RWPE2 (cell line): ENCODE measurements around the gene ERBIN.

Source experiments
- ATAC-seq: fragments of 200-7000 bp; cut with Tn5 transposase; 3 replicates; pipeline ENCODE4 v1.9.1; 2021; ENCODE audit warnings: low read depth
- DNase-seq: peaks from one replicate; pipeline ENCODE4 v3.0.0-alpha.2; 2020; ENCODE audit warnings: low spot score
- H3K27ac ChIP-seq: fragments of 450-650 bp; 2 replicates; pipeline ENCODE4 v1.5.1; 2017; ENCODE audit warnings: mild to moderate bottlenecking; ENCODE audit not compliant: poor library complexity, severe bottlenecking
- H3K27me3 ChIP-seq: fragments of 250-450 bp; sonication (Bioruptor Pico); 2 replicates; pipeline ENCODE4 v1.5.1; 2021; ENCODE audit warnings: mild to moderate bottlenecking, moderate library complexity; ENCODE audit not compliant: insufficient read depth, poor library complexity, severe bottlenecking
- H3K36me3 ChIP-seq: fragments of 250-450 bp; sonication (Bioruptor Pico); 2 replicates; pipeline ENCODE4 v1.5.1; 2020; ENCODE audit warnings: low read depth, mild to moderate bottlenecking, moderate library complexity
- H3K4me1 ChIP-seq: fragments of 250-450 bp; sonication (Bioruptor Pico); 2 replicates; pipeline ENCODE4 v1.5.1; 2021; ENCODE audit warnings: mild to moderate bottlenecking, moderate library complexity; ENCODE audit not compliant: insufficient read depth, poor library complexity, severe bottlenecking
- H3K4me3 ChIP-seq: fragments of 250-450 bp; sonication (Bioruptor Pico); 2 replicates; pipeline ENCODE4 v1.5.1; 2021; ENCODE audit warnings: mild to moderate bottlenecking, moderate library complexity; ENCODE audit not compliant: severe bottlenecking
- H3K9me3 ChIP-seq: fragments of 250-450 bp; sonication (Bioruptor Pico); 2 replicates; pipeline ENCODE4 v1.5.1; 2021; ENCODE audit warnings: mild to moderate bottlenecking, moderate library complexity; ENCODE audit not compliant: severe bottlenecking
- TF ChIP-seq, protein P1 (sequence below): fragments of 450-650 bp; IDR thresholded peaks from one replicate; pipeline ENCODE4 v1.5.1; 2017; ENCODE audit warnings: mild to moderate bottlenecking, moderate library complexity; ENCODE audit not compliant: poor library complexity, severe bottlenecking

The ERBIN gene

DNA sequence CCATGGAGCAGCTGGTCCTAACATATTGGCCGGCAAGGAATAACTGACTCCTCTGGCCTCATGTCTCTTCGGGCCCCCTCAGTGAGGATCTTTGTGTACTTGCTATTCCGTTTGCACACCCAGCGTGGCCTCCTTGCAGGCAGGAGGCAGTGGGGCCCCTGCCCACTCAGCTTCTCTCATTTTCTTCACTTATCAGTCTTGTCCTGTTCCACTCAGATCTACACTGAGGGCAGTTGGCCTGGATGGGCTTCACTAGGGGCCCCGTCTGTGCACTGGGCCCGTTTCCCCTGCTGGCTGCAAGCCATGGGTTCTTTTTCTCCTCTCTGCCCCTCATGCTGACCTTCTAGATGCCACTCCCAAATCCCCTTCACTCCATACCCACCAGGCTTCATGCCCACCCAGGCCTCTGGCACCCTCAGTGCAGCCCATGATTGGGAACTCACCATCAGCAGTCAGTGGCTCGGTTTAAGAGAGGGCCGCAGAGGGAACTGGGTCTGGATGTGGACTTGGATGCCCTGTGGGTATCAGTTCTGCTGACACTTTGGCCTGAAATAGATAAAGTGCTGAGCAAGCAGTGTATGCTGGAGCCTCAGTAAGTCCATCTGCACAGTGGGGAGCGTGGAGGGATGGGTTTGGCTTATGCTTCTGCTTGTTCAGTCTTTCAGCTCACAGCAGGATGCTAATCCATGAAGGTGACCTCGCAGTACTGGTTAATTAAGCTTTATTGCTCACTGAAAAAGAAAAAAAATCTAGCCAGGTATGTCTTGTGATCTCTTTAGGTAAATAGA is 57.9 kb downstream of the ERBIN start:
- no peak for DNase-seq
- Histone ChIP-seq H3K4me1 (peaks cover 9% of the 10 kb centered on the region), H3K4me3 (no peak overlapping the region), H3K36me3 (peaks cover 4% of the 10 kb centered on the region; the same call in 1 of the 2 replicates), H3K27ac (no peak overlapping the region), H3K9me3 (no peaks in the 10 kb centered on the region), H3K27me3 (no peaks in the 10 kb centered on the region)
- TF ChIP-seq, protein P1, sequence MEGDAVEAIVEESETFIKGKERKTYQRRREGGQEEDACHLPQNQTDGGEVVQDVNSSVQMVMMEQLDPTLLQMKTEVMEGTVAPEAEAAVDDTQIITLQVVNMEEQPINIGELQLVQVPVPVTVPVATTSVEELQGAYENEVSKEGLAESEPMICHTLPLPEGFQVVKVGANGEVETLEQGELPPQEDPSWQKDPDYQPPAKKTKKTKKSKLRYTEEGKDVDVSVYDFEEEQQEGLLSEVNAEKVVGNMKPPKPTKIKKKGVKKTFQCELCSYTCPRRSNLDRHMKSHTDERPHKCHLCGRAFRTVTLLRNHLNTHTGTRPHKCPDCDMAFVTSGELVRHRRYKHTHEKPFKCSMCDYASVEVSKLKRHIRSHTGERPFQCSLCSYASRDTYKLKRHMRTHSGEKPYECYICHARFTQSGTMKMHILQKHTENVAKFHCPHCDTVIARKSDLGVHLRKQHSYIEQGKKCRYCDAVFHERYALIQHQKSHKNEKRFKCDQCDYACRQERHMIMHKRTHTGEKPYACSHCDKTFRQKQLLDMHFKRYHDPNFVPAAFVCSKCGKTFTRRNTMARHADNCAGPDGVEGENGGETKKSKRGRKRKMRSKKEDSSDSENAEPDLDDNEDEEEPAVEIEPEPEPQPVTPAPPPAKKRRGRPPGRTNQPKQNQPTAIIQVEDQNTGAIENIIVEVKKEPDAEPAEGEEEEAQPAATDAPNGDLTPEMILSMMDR: no peak
- ATAC-seq: no peak; the same call in 2 of the 3 replicates

DNA sequence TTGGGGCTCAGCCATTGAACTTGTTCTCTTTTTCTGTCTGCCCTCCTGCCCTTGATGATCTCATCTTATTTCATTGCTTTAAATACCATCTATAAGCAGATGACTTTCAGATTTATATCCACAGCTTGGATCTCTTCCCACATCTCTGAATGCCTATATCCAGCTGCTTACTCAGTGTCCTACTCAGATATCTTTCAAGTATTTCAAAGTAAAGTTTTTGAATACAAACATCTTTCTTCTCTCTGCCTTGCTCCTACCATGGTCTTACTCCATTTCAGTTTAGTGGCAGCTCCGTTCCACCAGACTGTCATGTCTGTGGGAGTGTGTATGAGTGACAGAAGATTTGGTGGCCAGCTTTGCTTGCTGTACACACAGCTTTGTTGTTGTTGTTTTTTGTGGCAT is 59.7 kb downstream of the ERBIN start:
- no peak overlapping the region for H3K4me3 ChIP-seq
- peaks cover 3% of the 10 kb centered on the region for H3K4me1 ChIP-seq
- no peaks in the 10 kb centered on the region for H3K27me3 ChIP-seq
- no peak for DNase-seq
- no peaks in the 10 kb centered on the region for H3K9me3 ChIP-seq
- H3K27ac ChIP-seq: no peak overlapping the region
- peak; percentile 71 for ATAC-seq
- peaks cover 14% of the 10 kb centered on the region for H3K36me3 ChIP-seq
- TF ChIP-seq, protein P1: no peak

DNA sequence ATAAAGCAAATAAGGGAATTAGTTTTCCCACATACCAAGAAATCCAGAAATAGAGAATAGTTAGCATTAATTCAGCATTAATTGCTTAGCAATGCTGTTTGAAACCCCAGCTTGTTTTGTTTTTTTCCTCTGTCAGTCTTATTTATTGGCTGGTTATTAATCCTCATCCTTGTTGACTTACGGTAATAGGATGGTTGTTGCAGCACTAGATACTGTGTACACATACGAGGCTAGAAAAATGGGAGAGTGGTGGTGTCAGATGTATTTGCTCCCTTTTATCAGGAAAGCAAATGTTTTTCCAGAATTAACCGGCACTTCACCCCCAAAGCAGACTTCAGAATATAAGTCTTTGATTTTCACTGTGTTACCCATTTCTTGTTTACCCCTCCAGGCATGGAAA is 60.4 kb downstream of the ERBIN start:
- H3K4me1 ChIP-seq: no peaks in the 10 kb centered on the region
- no peak overlapping the region for H3K27ac ChIP-seq
- H3K9me3 ChIP-seq: no peaks in the 10 kb centered on the region
- TF ChIP-seq, protein P1: no peak
- H3K4me3 ChIP-seq: no peak overlapping the region
- H3K36me3 ChIP-seq: peaks cover 21% of the 10 kb centered on the region
- DNase-seq: no peak
- ATAC-seq: no peak
- no peaks in the 10 kb centered on the region for H3K27me3 ChIP-seq

DNA sequence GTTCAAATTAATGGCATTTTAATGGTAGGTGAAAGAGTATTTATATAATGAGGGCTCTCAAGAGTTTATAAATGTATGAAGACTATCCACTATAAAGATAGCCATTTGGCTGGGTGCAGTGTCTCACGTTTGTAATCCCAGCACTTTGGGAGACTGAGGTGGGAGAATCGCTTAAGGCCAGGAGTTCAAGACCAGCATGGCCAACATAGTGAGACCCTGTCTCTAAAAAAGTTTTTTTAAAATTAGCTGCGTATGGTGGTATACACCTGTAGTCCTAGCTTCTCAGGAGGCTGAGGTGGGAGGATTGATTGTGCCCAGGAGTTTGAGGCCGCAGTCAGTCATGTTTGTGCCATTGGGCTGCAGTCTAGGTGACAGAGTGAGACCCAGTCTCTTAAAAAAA is 61.6 kb downstream of the ERBIN start:
- no peaks in the 10 kb centered on the region for H3K9me3 ChIP-seq
- no peak for ATAC-seq
- TF ChIP-seq, protein P1: no peak
- DNase-seq: no peak
- peaks cover 31% of the 10 kb centered on the region for H3K36me3 ChIP-seq
- no peaks in the 10 kb centered on the region for H3K4me1 ChIP-seq
- no peaks in the 10 kb centered on the region for H3K27me3 ChIP-seq
- no peak overlapping the region for H3K27ac ChIP-seq
- H3K4me3 ChIP-seq: no peak overlapping the region

GRCh38 chr5:65989158-65989557 is 62.8 kb downstream of the ERBIN start:
- Histone ChIP-seq H3K27ac (no peak overlapping the region), H3K36me3 (peaks cover 39% of the 10 kb centered on the region), H3K4me3 (no peak overlapping the region), H3K27me3 (no peaks in the 10 kb centered on the region), H3K9me3 (no peaks in the 10 kb centered on the region), H3K4me1 (no peaks in the 10 kb centered on the region)
- ATAC-seq (no peak), DNase-seq (no peak)
- TF ChIP-seq, protein P1: no peak
